Measurements from ENCODE around the gene LGR6. TPM values are rescaled to one million over a fixed set of nuclear protein-coding genes. Genes with fewer than 3 reads are reported as not detected.

Gene LGR6
- total RNA-seq (2014; rRNA removed) (0.23 and 0.26 TPM in 2 replicates), Bru-seq, nascent RNA (percentile 13 among the genes with signal in this experiment), BruChase-seq, experiment 1, labeled RNA remaining after a 6-hour chase (percentile 15 among the genes with signal in this experiment), BruChase-seq, experiment 2, labeled RNA remaining after a 2-hour chase (percentile 9 among the genes with signal in this experiment)
- long read RNA-seq = 0 reads

GRCh38 chr1:202193614-202194327 lies at the start of gene LGR6:
LGR6 (plus strand) TSS chr1:202193799; CDS start chr1:202193990, 191 bp downstream.
- CTCF ChIA-PET = interaction anchor here (0.6 kb wide), 3 partner anchors 45 to 513 kb away, joined by 3 to 5 read pairs (median 3); no protein-coding TSS in a partner anchor
- ATAC-seq (peak; percentile 31; the same call in 1 of the 2 replicates), DNase-seq (no peak)
- intact Hi-C loops (cut with micrococcal nuclease) = loop anchor here (1.0 kb wide), 1 partner anchor 122 kb away; no protein-coding TSS in a partner anchor
- TF ChIP-seq EZH2phosphoT487 (IDR thresholded peaks at IDR 0.05; ENCODE audit: borderline replicate concordance, low read length) = no peak
- no peak for TF ChIP-seq CTCF (conservative IDR thresholded peaks at IDR 0.05; ENCODE audit: low read depth, low read length)
- no peak for TF ChIP-seq EZH2 (IDR thresholded peaks at IDR 0.05; ENCODE audit: low read length, unreplicated experiment)
- Histone ChIP-seq H3K9ac (ENCODE audit: low read length) (no peak within 1 kb of the TSS), H3K9me3 (ENCODE audit: low read length) (no peaks in the 10 kb centered on the region), H3K27me3 (ENCODE audit: low read length) (peaks cover 5% of the 10 kb centered on the region; the same call in 1 of the 2 replicates), H3K4me3 (ENCODE audit: low read length) (no peak within 1 kb of the TSS), H3K4me1 (ENCODE audit: insufficient read depth, low read length) (peaks cover under 1% of the 10 kb centered on the region), H3K4me2 (ENCODE audit: low read length) (peak within 1 kb of the TSS; percentile 49), H3K9me2 (replicated peaks; ENCODE audit: low read length) (no peaks in the 10 kb centered on the region), H4K20me1 (ENCODE audit: low read length) (no peaks in the 10 kb centered on the region), H2AFZ (ENCODE audit: low read length) (no peak within 1 kb of the TSS; the same call in 1 of the 2 replicates), H3K36me3 (ENCODE audit: low read depth, low read length) (no peaks in the 10 kb centered on the region), H3K27ac (ENCODE audit: low read length) (no peak within 1 kb of the TSS), H3K79me2 (ENCODE audit: low read length) (no peaks in the 10 kb centered on the region), H3F3A (ENCODE audit: low read length, unreplicated experiment) (no peaks in the 10 kb centered on the region)
- no TSS peak for BruUV-seq (replicated peaks)
- POLR2A ChIA-PET (ENCODE audit: unreplicated experiment) = no interaction called here

- BruUV-seq (replicated peaks) = no TSS peak
- peaks cover 37% of the 10 kb centered on the region for H3K79me2 ChIP-seq (ENCODE audit: low read length)
- peak; percentile 49 for DNase-seq
These were observed 49.1 kb upstream of the LGR6 start, which contains the start of gene ARL8A for GRCh38 chr1:202144402-202145067. ARL8A (minus strand) TSS chr1:202144737; CDS start chr1:202144572, 165 bp downstream.

More at GRCh38 chr1:202144402-202145067, 49.1 kb upstream of the LGR6 start, which contains the start of gene ARL8A:
- H3F3A ChIP-seq (ENCODE audit: low read length, unreplicated experiment) = no peaks in the 10 kb centered on the region
- peak within 1 kb of the TSS; percentile 98 for H2AFZ ChIP-seq (ENCODE audit: low read length)
- intact Hi-C loops (cut with micrococcal nuclease) = no loop called here
- no peaks in the 10 kb centered on the region for H3K9me3 ChIP-seq (ENCODE audit: low read length)
- H3K27ac ChIP-seq (ENCODE audit: low read length) = 0 out of 2 replicates have a peak within 1 kb of the TSS, but pooled peaks have one; percentile 3
- peak within 1 kb of the TSS; percentile 84 for H3K4me3 ChIP-seq (ENCODE audit: low read length)
- ChIA-PET POLR2A (ENCODE audit: unreplicated experiment) (no interaction called here), CTCF (no interaction called here)
- peak within 1 kb of the TSS; percentile 80 for H3K9ac ChIP-seq (ENCODE audit: low read length)
- no peaks in the 10 kb centered on the region for H3K36me3 ChIP-seq (ENCODE audit: low read depth, low read length)
- peaks cover 14% of the 10 kb centered on the region; the same call in 1 of the 2 replicates for H3K4me1 ChIP-seq (ENCODE audit: insufficient read depth, low read length)
- H4K20me1 ChIP-seq (ENCODE audit: low read length) = no peaks in the 10 kb centered on the region
- H3K27me3 ChIP-seq (ENCODE audit: low read length) = no peaks in the 10 kb centered on the region
- H3K4me2 ChIP-seq (ENCODE audit: low read length) = peak within 1 kb of the TSS; percentile 97
- peak; percentile 81 for ATAC-seq
- TF ChIP-seq EZH2phosphoT487 (IDR thresholded peaks at IDR 0.05; ENCODE audit: borderline replicate concordance, low read length) = no peak
- TF ChIP-seq CTCF (conservative IDR thresholded peaks at IDR 0.05; ENCODE audit: low read depth, low read length) = no peak
- no peak for TF ChIP-seq EZH2 (IDR thresholded peaks at IDR 0.05; ENCODE audit: low read length, unreplicated experiment)
- H3K9me2 ChIP-seq (replicated peaks; ENCODE audit: low read length) = no peaks in the 10 kb centered on the region

Data from PC-3 (cell line).